ENCODE measurements around the gene CABP7.

Gene CABP7

DNA sequence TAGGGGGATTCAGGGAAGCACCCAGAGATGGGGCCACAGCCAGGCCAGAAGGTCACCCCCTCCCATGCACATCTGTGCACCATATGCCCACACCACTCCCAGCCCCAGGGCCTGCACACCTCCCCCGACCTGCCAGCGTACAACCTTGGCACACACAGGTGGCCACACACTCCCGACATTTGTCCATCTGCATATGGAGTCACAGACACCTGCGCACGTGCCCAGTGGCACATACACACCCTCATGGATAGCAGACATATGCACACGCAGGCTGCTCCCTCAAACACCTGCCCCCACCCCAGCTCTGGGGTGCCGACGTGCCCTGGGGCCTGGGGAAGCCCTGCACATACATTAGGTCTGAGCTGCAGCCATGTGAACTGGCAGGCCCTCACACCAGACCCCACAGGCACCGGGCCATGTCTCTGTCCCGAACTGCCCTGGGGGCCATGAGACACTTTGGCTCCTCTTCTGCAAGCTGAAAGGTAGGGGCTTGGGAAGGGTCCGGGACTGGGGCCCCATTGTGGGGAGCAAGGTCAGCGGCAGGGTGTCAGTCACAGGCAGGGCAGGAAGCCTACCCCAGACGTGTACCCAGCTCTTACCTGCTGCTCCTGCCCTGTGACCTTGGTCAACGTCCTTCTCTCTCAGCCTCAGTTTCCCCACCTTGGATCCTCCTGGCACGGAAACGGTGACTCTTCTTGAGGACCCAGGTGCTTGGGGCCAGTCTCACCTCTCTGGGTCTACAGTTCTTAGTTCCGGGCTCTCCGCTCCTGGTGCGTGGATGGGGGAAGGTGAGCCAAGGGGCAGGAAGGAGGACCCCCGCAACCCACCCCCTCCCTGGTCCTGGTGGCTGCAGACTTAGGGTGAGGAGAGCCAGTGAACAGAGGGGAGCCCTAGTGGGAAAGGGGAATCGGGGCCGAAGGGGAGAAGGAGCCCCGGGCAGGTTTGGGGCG, 579 bp upstream of the CABP7 start:
- in situ Hi-C loops (cut with MboI; ENCODE audit: low sequenced_read_pairs, unreplicated experiment): no loop called here
- DNase-seq (ENCODE audit: low spot score): no peak
- TF ChIP-seq, protein P1, sequence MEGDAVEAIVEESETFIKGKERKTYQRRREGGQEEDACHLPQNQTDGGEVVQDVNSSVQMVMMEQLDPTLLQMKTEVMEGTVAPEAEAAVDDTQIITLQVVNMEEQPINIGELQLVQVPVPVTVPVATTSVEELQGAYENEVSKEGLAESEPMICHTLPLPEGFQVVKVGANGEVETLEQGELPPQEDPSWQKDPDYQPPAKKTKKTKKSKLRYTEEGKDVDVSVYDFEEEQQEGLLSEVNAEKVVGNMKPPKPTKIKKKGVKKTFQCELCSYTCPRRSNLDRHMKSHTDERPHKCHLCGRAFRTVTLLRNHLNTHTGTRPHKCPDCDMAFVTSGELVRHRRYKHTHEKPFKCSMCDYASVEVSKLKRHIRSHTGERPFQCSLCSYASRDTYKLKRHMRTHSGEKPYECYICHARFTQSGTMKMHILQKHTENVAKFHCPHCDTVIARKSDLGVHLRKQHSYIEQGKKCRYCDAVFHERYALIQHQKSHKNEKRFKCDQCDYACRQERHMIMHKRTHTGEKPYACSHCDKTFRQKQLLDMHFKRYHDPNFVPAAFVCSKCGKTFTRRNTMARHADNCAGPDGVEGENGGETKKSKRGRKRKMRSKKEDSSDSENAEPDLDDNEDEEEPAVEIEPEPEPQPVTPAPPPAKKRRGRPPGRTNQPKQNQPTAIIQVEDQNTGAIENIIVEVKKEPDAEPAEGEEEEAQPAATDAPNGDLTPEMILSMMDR (IDR thresholded peaks at IDR 0.05; ENCODE audit: borderline replicate concordance, control extremely low read depth, extremely low read depth, insufficient read depth, missing control alignments): no peak

DNA sequence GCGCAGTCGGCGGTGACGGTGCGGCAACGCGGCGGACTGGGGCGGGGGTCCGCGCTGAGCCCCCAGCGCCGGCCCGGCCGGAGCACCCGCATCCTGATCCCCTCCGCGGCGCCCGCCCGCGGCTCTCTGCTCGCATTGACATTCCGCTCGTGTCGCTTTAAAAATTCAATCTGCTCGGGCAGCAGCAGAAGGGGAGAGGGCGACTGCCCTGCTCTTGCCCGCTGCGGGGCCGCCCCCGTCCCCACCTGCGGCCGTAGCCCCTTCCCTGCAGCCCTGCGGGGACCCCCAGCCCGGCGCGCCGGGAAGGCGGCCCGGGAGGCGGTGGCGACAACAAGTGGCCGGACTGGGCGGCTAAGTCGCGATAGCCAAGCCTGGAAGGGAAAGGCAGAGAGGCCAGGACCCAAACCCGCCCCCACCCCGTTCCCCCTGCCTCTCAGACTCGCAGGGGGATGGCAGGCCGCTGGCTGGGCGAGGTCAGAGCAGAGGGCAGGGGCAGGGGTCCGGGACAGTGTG, 1.1 kb downstream of the CABP7 start:
- TF ChIP-seq, protein P1 (IDR thresholded peaks at IDR 0.05; ENCODE audit: borderline replicate concordance, control extremely low read depth, extremely low read depth, insufficient read depth, missing control alignments): no peak
- no peak for DNase-seq (ENCODE audit: low spot score)
- in situ Hi-C loops (cut with MboI; ENCODE audit: low sequenced_read_pairs, unreplicated experiment): no loop called here

DNA sequence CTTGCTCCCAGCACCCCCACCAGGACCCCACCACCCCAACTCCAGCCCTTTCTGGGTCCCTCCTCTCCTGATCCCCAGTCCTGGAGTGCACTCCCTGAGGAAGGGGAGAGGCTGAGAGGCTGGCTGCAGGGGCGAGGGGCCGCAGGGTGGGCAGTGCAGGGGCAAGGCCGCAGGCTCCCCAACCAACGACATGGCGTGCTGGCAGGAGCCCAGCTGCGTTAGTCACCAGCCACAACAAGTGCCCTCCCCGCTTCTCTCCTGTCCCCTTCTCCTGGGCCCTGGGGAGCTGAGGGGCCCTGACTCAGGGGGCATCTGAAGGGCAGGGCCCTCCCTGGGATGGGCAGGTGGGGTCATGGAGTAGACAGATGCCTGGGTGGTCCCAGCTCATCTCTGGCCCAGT, 2.3 kb downstream of the CABP7 start:
- DNase-seq (ENCODE audit: low spot score): no peak
- TF ChIP-seq, protein P1 (IDR thresholded peaks at IDR 0.05; ENCODE audit: borderline replicate concordance, control extremely low read depth, extremely low read depth, insufficient read depth, missing control alignments): no peak
- in situ Hi-C loops (cut with MboI; ENCODE audit: low sequenced_read_pairs, unreplicated experiment): no loop called here

DNA sequence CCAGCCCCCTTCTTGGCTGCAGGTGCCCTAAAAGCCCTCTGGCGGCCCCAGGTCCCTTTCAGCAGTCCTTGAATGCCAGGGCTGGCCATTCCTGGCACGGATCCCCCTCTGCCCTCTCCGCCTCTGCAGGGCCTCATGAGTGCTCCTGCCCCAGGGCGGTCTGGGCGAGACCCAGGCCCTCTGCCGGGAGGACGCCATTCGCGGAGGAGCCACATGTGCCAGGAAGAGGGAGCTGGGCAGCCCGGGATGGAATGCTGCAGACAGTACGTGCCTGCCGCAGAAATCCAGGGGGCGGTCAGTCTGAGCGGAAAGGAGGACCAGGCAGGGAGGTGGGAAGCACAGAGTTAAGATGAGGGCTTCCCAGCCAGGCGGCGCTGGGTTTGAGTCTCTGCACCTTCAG, 2.8 kb downstream of the CABP7 start:
- in situ Hi-C loops (cut with MboI; ENCODE audit: low sequenced_read_pairs, unreplicated experiment): no loop called here
- no peak for DNase-seq (ENCODE audit: low spot score)
- TF ChIP-seq, protein P1 (IDR thresholded peaks at IDR 0.05; ENCODE audit: borderline replicate concordance, control extremely low read depth, extremely low read depth, insufficient read depth, missing control alignments): no peak

DNA sequence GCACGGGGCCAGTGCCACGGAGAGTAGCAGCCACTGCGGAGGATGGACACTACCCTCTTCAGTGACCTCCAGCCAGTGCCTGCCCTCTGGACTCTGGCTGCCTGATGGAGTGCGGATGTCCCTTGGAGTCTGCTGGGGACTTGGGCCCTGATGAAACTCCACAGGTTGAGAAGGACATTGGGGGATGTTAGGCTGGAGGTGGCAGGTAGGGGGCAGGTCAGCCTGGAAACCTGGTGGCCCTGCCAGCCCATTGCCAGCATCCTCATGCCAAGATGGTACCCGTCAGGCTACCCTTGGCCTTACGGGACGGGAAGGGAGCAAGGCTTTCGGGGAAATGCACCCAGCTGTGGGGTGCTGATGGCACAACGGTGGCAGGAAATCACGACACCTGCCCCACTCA, 4.0 kb downstream of the CABP7 start:
- no peak for DNase-seq (ENCODE audit: low spot score)
- in situ Hi-C loops (cut with MboI; ENCODE audit: low sequenced_read_pairs, unreplicated experiment): no loop called here
- TF ChIP-seq, protein P1 (IDR thresholded peaks at IDR 0.05; ENCODE audit: borderline replicate concordance, control extremely low read depth, extremely low read depth, insufficient read depth, missing control alignments): no peak

DNA sequence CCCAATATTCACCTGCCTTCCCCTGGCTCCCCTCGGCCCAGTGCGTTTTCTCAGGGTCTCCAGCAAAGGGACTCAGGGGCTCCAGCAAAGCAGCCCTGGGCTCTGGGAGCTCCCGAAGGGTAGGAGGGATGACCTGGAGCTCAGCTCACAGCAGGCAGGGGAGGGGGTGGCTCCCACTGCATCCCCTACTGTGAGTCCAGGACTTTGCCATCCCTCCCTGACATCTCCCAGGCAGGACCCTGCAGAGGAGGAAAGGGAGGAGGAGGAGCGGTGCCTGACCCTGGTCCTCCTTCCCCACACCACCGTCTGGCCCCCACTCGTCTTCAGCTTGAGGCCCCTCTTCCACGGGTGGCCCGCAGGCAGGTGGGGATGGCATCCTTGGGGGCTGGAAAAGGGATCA, 5.0 kb downstream of the CABP7 start:
- DNase-seq (ENCODE audit: low spot score): no peak
- in situ Hi-C loops (cut with MboI; ENCODE audit: low sequenced_read_pairs, unreplicated experiment): no loop called here
- TF ChIP-seq, protein P1 (IDR thresholded peaks at IDR 0.05; ENCODE audit: borderline replicate concordance, control extremely low read depth, extremely low read depth, insufficient read depth, missing control alignments): no peak

All from GM13976 (cell line).